Neuronal stem cell (in vitro differentiated cells): ENCODE measurements around the gene TRIOBP.
A peak's percentile ranks its signal among the peaks of the same experiment; 100 is the strongest.

Experiments
- DNase-seq: peaks from one replicate; pipeline ENCODE4 v3.0.0-alpha.2; 2013; ENCODE audit warnings: low spot score
- H2AFZ ChIP-seq: one replicate; pipeline ENCODE4 v1.6.1; 2013; ENCODE audit warnings: mild to moderate bottlenecking, low read length, inconsistent platforms
- H2AK5ac ChIP-seq: 2 replicates; pipeline ENCODE4 v1.6.1; 2013; ENCODE audit warnings: low read depth, mild to moderate bottlenecking, inconsistent platforms, low read length, moderate library complexity, mixed read lengths
- H2BK120ac ChIP-seq: 2 replicates; pipeline ENCODE4 v1.6.1; 2013; ENCODE audit warnings: low read depth, mild to moderate bottlenecking, inconsistent platforms, low read length, moderate library complexity, mixed read lengths
- H2BK12ac ChIP-seq: one replicate; pipeline ENCODE4 v1.6.1; 2013; ENCODE audit warnings: low read length, inconsistent platforms
- H2BK15ac ChIP-seq: 2 replicates; pipeline ENCODE4 v1.6.1; 2013; ENCODE audit warnings: mild to moderate bottlenecking, low read length, inconsistent platforms, mixed read lengths
- H2BK5ac ChIP-seq: one replicate; pipeline ENCODE4 v1.6.1; 2013; ENCODE audit warnings: inconsistent platforms, mild to moderate bottlenecking, low read length, moderate library complexity
- H3K14ac ChIP-seq: one replicate; pipeline ENCODE4 v1.6.1; 2013; ENCODE audit warnings: low read length, inconsistent platforms
- H3K18ac ChIP-seq: 2 replicates; pipeline ENCODE4 v1.6.1; 2013; ENCODE audit warnings: low read length, inconsistent platforms
- H3K23ac ChIP-seq: 2 replicates; pipeline ENCODE4 v1.6.1; 2013; ENCODE audit warnings: low read depth, mild to moderate bottlenecking, mixed read lengths, low read length, inconsistent platforms; ENCODE audit not compliant: poor library complexity
- H3K27ac ChIP-seq: replicated peaks from 3 replicates; pipeline ENCODE4 v1.5.1; 2013; ENCODE audit warnings: low read length, inconsistent platforms
- H3K27me3 ChIP-seq, 3 experiments: 2 replicates each; pipeline ENCODE4 v1.6.1; 2013; ENCODE audit warnings: low read length in 3 of 3, mild to moderate bottlenecking in 2 of 3, inconsistent platforms in 1 of 3, low read depth in 1 of 3, mixed read lengths in 1 of 3, moderate library complexity in 1 of 3; ENCODE audit not compliant: control insufficient read depth in 3 of 3, insufficient read depth in 3 of 3
- H3K36me3 ChIP-seq, 2 donors: replicated peaks in 1 of 2; 2 replicates each; pipeline ENCODE4 v1.6.1; 2013; ENCODE audit warnings: low read length in 2 of 2; ENCODE audit not compliant: control insufficient read depth in 2 of 2, insufficient read depth in 2 of 2
- H3K4ac ChIP-seq: 2 replicates; pipeline ENCODE4 v1.6.1; 2013; ENCODE audit warnings: inconsistent platforms, mild to moderate bottlenecking, low read length, moderate library complexity
- H3K4me1 ChIP-seq, 2 donors: 1 replicate in 1 of 2; 2 replicates in 1 of 2; pipeline ENCODE4 v1.6.1; 2013; ENCODE audit warnings: low read length in 2 of 2, low read depth in 1 of 2; ENCODE audit not compliant: control insufficient read depth in 2 of 2, insufficient read depth in 1 of 2
- H3K4me2 ChIP-seq: one replicate; pipeline ENCODE4 v1.6.1; 2013; ENCODE audit warnings: mild to moderate bottlenecking, low read length, inconsistent platforms; ENCODE audit not compliant: insufficient read depth, poor library complexity, severe bottlenecking
- H3K4me3 ChIP-seq, 2 donors: 2 replicates each; pipeline ENCODE4 v1.5.1; 2013; ENCODE audit warnings: low read length in 2 of 2, mild to moderate bottlenecking in 2 of 2, inconsistent platforms in 1 of 2, moderate library complexity in 1 of 2
- H3K79me1 ChIP-seq: one replicate; pipeline ENCODE4 v1.6.1; 2013; ENCODE audit warnings: low read depth, mild to moderate bottlenecking, inconsistent platforms, low read length, moderate library complexity
- H3K9ac ChIP-seq: one replicate; pipeline ENCODE4 v1.6.1; 2013; ENCODE audit warnings: mild to moderate bottlenecking, low read depth, low read length, inconsistent platforms; ENCODE audit not compliant: poor library complexity
- H3K9me3 ChIP-seq, 2 donors: replicated peaks in 1 of 2; 2 replicates each; pipeline versions ENCODE3 to v1.6.1; 2013; ENCODE audit warnings: low read length in 2 of 2, mild to moderate bottlenecking in 2 of 2, inconsistent platforms in 1 of 2, low read depth in 1 of 2, mixed read lengths in 1 of 2, moderate library complexity in 1 of 2; ENCODE audit not compliant: control insufficient read depth in 2 of 2, insufficient read depth in 1 of 2
- H4K8ac ChIP-seq: one replicate; pipeline ENCODE4 v1.6.1; 2013; ENCODE audit warnings: low read depth, mild to moderate bottlenecking, inconsistent platforms, low read length, moderate library complexity
- H4K91ac ChIP-seq: one replicate; pipeline ENCODE4 v1.6.1; 2013; ENCODE audit warnings: low read length, low read depth, mild to moderate bottlenecking, inconsistent platforms; ENCODE audit not compliant: poor library complexity
- WGBS, 2 donors: extraction: QIAGEN DNeasy Blood & Tissue Kit; methylation state at CpG; one replicate each; pipeline ENCODE4 v1.1.7; 2013; ENCODE audit warnings: missing lambda C conversion rate in 2 of 2, mixed read lengths in 1 of 2; ENCODE audit not compliant: insufficient read length in 2 of 2, insufficient replicate concordance in 1 of 2; ENCODE audit errors: extremely low coverage in 2 of 2; 5-methylcytosine and 5-hydroxymethylcytosine counted together

The TRIOBP gene

GRCh38 chr22:37778370-37779009 is 81.6 kb downstream of the TRIOBP start:
- H3K23ac ChIP-seq, result no peak overlapping the region
- H3K18ac ChIP-seq, result peak overlapping the region; percentile 61
- H3K14ac ChIP-seq, result no peak overlapping the region
- no peaks in the 10 kb centered on the region for H3K27me3 ChIP-seq
- H3K4ac ChIP-seq, result no peak overlapping the region
- H4K8ac ChIP-seq, result no peak overlapping the region
- no peak overlapping the region for H2AFZ ChIP-seq
- H2BK120ac ChIP-seq, result no peak overlapping the region
- H4K91ac ChIP-seq, result no peak overlapping the region
- H3K36me3 ChIP-seq, result peaks cover 5 to 17% of the 10 kb centered on the region in 2 donors
- H3K27ac ChIP-seq, result no peak overlapping the region
- no peak overlapping the region for H3K9ac ChIP-seq
- no peak overlapping the region for H2BK12ac ChIP-seq
- no CpG with 5 or more reads among the region's 10 CpGs for WGBS, 2 donors
- peaks cover 0 to 2% of the 10 kb centered on the region in 2 donors for H3K9me3 ChIP-seq
- H2BK15ac ChIP-seq, result no peak overlapping the region
- peaks cover 5 to 10% of the 10 kb centered on the region in 2 donors for H3K4me1 ChIP-seq
- no peaks in the 10 kb centered on the region for H3K79me1 ChIP-seq
- no peak overlapping the region for H3K4me2 ChIP-seq
- no peak overlapping the region for H3K4me3 ChIP-seq
- no peak overlapping the region for H2BK5ac ChIP-seq
- DNase-seq, result no peak
- H2AK5ac ChIP-seq, result no peak overlapping the region

GRCh38 chr22:37781434-37782059 is 84.7 kb downstream of the TRIOBP start:
- Histone ChIP-seq H4K91ac (no peak overlapping the region), H3K36me3 (no peaks in the 10 kb centered on the region), H2BK120ac (no peak overlapping the region), H3K79me1 (no peaks in the 10 kb centered on the region), H3K14ac (peak overlapping the region; percentile 71), H3K27ac (no peak overlapping the region), H2BK12ac (no peak overlapping the region), H3K9ac (no peak overlapping the region), H2AFZ (no peak overlapping the region), H3K18ac (peak overlapping the region; percentile 71), H3K4me1 (peaks cover 5 to 10% of the 10 kb centered on the region in 2 donors), H3K27me3 (no peaks in the 10 kb centered on the region), H2AK5ac (peak overlapping the region; percentile 83), H3K23ac (no peak overlapping the region), H3K9me3 (peaks cover 0 to 3% of the 10 kb centered on the region in 2 donors), H2BK15ac (peak overlapping the region; percentile 24), H3K4me2 (no peak overlapping the region), H3K4ac (no peak overlapping the region), H3K4me3 (no peak overlapping the region), H4K8ac (no peak overlapping the region), H2BK5ac (no peak overlapping the region)
- WGBS, 2 donors, result no CpG with 5 or more reads among the region's 13 CpGs
- no peak for DNase-seq

GRCh38 chr22:37782340-37783168 is 85.7 kb downstream of the TRIOBP start:
- Histone ChIP-seq H3K4me2 (no peak overlapping the region), H2AFZ (no peak overlapping the region), H3K4ac (no peak overlapping the region), H3K14ac (peak overlapping the region; percentile 71), H2AK5ac (peak overlapping the region; percentile 83), H2BK120ac (no peak overlapping the region), H2BK12ac (no peak overlapping the region), H3K9ac (no peak overlapping the region), H3K27me3 (no peaks in the 10 kb centered on the region), H2BK15ac (no peak overlapping the region), H3K9me3 (peaks cover 0 to 3% of the 10 kb centered on the region in 2 donors), H3K18ac (peak overlapping the region; percentile 28), H3K36me3 (no peaks in the 10 kb centered on the region), H2BK5ac (no peak overlapping the region), H3K23ac (peak overlapping the region; percentile 73), H4K91ac (no peak overlapping the region), H3K27ac (no peak overlapping the region), H3K4me1 (peaks cover 5 to 10% of the 10 kb centered on the region in 2 donors), H4K8ac (no peak overlapping the region), H3K79me1 (no peaks in the 10 kb centered on the region), H3K4me3 (no peak overlapping the region)
- no CpG with 5 or more reads among the region's 18 CpGs for WGBS, 2 donors
- DNase-seq, result no peak
